Measurements from ENCODE around the gene SLC35B3.

GRCh38 chr6:8389036-8389818 is 46.1 kb downstream of the SLC35B3 start:
- no peak for TF ChIP-seq CTCF (IDR thresholded peaks at IDR 0.05)
- TF ChIP-seq POLR2AphosphoS5 (IDR thresholded peaks at IDR 0.05) = no peak
- no peak for TF ChIP-seq POLR2A (IDR thresholded peaks at IDR 0.05)
